Measurements from ENCODE around the gene CPTP.

CPTP gene

DNA sequence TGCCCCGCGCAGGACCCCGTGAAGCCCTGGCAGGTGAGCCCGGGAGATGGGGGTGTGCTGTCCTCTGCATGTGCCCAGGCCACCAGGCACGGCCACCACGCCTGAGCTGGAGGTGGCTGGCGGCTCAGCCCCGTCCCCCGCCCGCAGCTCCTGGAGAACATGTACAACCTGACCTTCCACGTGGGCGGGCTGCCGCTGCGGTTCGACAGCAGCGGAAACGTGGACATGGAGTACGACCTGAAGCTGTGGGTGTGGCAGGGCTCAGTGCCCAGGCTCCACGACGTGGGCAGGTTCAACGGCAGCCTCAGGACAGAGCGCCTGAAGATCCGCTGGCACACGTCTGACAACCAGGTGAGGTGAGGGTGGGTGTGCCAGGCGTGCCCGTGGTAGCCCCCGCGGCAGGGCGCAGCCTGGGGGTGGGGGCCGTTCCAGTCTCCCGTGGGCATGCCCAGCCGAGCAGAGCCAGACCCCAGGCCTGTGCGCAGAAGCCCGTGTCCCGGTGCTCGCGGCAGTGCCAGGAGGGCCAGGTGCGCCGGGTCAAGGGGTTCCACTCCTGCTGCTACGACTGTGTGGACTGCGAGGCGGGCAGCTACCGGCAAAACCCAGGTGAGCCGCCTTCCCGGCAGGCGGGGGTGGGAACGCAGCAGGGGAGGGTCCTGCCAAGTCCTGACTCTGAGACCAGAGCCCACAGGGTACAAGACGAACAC is 8.3 kb downstream of the CPTP start:
- in situ Hi-C loops (cut with MboI; ENCODE audit: low sequenced_read_pairs) = no loop called here

- in situ Hi-C loops (cut with MboI; ENCODE audit: low sequenced_read_pairs) = no loop called here
These were observed 9.1 kb downstream of the CPTP start for GRCh38 chr1:1333551-1334241.

DNA sequence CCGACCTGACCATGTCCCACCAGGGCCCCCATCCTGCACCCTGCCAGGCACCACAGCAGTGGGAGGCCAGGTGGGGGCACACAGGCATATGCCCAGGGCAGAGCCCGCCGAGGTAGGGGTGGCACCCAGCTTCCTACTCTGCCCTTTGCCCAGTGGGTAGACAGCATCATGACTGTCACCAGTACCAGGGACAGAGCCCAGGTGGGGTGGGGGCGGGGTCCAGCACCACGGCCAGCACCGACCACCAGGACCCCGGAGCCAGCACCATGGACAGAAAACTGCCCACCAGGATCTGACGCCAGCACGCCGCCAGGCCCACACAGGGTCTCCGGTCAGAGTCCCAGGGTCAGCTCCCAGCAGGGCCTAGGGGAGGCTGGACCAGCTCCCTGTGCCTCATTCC is 10.2 kb downstream of the CPTP start:
- in situ Hi-C loops (cut with MboI; ENCODE audit: low sequenced_read_pairs) = no loop called here

DNA sequence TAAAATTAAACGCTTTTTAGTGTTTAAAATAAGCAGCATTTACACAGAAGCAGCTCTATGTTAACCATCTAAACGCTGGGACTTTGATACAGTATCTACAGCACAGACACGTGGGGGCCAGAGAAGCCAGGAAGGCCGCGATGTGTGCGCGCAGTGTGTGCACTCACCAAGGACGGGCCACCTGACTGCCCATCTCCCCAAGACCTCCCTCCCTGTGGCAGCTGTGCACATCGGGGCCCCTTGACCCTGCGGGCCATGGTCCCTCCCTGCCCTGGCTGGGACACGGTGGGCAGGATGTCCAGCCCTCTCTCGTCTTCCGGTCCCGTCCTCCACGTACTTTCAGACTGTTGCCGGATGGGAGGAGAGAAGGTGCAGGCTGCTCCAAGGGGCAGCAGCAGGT is 10.7 kb downstream of the CPTP start:
- in situ Hi-C loops (cut with MboI; ENCODE audit: low sequenced_read_pairs) = no loop called here

DNA sequence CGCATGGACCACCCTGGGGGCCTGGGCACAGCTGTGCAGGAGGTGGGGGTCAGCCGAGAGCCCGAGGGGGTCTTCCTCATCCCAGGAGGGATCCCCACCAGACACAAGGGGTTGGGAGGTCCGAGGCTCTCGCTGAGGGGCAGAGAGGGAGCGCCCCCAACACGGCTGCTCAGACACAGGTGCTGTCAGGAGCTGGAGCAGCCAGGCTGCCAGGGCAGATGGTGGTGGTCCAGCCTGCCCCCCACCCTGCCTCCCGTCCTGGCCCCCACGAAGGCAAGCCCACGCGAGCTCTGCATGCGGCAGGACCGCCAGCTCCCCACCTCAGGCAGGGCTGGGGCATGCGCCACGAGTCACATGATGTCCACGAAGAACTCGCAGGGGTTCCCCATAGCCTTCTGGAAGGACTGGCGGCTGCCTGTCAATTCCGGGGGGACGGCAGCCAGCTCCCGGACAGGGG is 11.2 kb downstream of the CPTP start:
- in situ Hi-C loops (cut with MboI; ENCODE audit: low sequenced_read_pairs) = no loop called here

- in situ Hi-C loops (cut with MboI; ENCODE audit: low sequenced_read_pairs) = no loop called here
These were observed 11.8 kb downstream of the CPTP start for GRCh38 chr1:1336446-1336845.

DNA sequence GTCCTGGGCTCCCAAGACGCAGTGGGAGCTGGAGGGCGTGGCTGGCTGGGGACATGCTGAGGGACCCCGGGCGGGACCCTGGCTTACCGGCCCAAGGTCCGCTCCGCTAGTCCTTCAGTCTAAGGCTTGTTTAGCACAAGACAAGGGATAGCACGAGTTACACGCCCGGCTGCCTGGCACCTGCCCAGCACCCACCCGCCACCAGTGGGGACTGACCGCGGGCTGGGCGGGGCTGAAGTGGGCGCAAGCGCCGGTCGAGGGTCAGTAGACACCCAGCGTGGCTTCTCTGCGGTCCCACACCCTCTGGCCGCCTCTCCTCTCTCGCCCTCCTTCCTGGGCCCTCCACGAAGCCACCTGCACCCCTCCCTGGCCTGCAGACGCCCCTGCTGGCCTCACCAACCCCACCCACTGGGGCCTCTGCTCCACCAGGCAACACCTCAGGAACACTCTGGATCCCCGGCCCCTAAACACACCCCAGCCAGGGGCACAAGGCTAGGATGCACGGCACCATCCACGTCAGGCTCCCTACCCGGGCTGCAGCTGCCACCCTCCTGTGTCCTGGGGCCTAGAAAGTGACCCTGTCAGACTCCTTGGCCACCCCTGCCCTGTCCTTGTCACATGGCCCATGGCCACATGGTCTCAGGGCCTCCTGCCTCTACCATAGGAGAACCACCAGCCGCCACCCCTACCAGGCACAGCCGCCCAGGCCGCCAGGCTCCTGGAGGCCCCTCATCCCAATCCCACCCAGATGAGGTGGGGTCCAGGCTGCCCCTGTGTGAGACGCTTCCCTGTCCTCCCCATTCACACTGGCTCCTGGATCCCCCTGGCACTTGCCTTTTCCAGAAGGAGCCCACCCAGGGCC is 12.6 kb downstream of the CPTP start:
- in situ Hi-C loops (cut with MboI; ENCODE audit: low sequenced_read_pairs) = no loop called here

DNA sequence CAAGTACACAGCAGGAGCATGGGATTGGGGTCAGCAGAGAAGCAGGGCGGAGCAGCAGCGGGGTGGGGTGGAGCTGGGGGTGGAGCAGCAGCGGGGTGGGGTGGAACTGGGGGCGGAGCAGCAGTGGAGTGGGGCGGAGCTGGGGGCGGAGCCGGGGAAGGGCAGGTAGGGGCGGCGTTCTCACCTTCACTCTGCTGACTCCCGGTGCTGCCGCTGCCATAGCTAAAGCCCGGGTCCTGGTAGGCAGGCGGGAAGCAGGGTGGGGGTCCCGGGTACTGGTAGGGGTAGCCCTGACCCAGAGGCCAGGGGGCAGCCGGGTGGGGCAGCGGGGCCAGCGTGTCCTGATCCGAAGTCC is 13.2 kb downstream of the CPTP start:
- in situ Hi-C loops (cut with MboI; ENCODE audit: low sequenced_read_pairs) = no loop called here

- in situ Hi-C loops (cut with MboI; ENCODE audit: low sequenced_read_pairs) = no loop called here
These were observed 13.7 kb downstream of the CPTP start for GRCh38 chr1:1338278-1338677.

GRCh38 chr1:1340185-1340584 is 15.6 kb downstream of the CPTP start:
- in situ Hi-C loops (cut with MboI; ENCODE audit: low sequenced_read_pairs) = no loop called here

- in situ Hi-C loops (cut with MboI; ENCODE audit: low sequenced_read_pairs) = no loop called here
These were observed 16.4 kb downstream of the CPTP start for GRCh38 chr1:1340791-1341548.

DNA sequence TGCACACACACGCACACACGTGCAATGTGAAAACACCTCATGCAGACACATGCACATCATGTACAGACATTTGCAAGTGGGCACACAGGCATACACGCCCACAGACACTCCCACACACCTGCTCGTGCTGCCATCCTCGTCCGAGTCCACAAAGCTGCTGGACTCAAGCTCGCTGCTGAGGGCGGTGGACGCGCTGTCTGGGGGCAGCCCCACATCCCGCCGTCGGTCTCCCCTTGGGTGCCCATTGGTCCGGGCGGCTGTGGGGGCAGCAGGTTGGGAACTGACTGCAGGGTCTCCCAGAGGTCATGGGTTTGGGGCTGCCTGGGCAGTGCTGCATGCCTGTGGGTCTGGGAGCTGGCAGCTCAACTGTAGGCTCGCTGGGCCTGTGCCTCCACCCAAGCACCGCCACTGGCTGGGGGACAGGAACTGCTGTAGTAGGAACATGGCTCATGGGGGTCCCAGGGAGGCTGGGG is 17.0 kb downstream of the CPTP start:
- in situ Hi-C loops (cut with MboI; ENCODE audit: low sequenced_read_pairs) = no loop called here

GRCh38 chr1:1342061-1342562 is 17.5 kb downstream of the CPTP start:
- in situ Hi-C loops (cut with MboI; ENCODE audit: low sequenced_read_pairs) = no loop called here

DNA sequence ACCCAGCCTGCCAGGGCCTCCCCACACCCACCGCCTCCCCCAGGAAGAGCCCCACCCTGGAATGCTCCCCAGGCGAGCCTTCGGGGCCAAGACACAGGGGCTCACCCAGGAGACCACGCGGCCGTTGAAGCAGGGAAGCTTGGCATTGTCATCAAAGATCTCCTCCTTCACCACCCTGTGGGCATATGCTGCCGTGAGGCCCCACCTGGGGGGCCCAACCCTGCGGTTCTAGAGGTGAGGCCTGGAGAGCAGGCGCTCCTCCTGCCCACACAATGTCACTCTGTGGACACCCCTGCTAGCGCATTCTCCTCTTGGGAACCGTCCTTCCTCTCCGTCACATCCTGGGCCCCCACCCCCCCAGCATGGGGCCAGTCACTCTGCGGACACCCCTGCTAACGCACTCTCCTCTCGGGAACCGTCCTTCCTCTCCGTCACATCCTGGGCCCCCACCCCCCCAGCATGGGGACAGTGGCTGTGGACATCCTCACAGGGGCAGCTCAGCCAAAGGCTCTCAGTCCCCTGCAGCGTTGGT is 18.0 kb downstream of the CPTP start:
- in situ Hi-C loops (cut with MboI; ENCODE audit: low sequenced_read_pairs) = no loop called here

GRCh38 chr1:1343811-1344421 is 19.3 kb downstream of the CPTP start:
- in situ Hi-C loops (cut with MboI; ENCODE audit: low sequenced_read_pairs) = no loop called here

GRCh38 chr1:1344655-1345361 is 20.2 kb downstream of the CPTP start:
- in situ Hi-C loops (cut with MboI; ENCODE audit: low sequenced_read_pairs) = no loop called here

GRCh38 chr1:1345384-1345783 is 20.8 kb downstream of the CPTP start:
- in situ Hi-C loops (cut with MboI; ENCODE audit: low sequenced_read_pairs) = no loop called here

DNA sequence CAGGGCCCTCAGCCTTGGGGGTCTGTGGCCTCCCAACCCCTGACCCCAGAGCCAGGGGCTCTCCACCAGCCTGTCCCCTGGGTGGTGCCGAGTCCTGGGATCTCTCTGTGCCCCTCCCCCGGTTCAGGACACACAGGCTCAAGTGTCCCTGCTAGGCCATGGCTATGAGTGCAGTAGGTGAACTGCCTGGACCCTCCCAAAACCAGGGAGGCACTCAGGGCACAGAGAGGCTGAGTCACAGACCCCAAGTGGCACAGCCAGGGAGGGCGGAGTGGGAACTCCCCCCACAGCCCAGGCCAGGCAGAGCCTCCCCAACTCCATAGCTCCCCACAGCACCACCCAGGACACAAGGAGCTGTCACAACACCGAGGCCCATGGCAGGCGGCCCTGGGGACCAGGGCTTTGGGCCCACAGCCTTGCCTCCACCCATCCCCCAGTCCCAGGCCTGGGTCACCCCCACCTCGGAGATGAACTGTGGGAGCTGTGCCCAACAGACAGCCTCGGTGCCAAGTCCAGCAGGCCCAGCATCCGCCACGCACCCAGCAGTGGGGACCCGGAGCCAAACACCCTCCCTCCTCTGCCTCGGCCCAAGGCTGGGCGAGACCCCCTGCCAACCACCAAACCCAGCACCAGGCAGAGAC is 21.4 kb downstream of the CPTP start:
- in situ Hi-C loops (cut with MboI; ENCODE audit: low sequenced_read_pairs) = no loop called here

- in situ Hi-C loops (cut with MboI; ENCODE audit: low sequenced_read_pairs) = no loop called here
These were observed 21.9 kb downstream of the CPTP start for GRCh38 chr1:1346501-1346890.
